GM08714 (cell line): ENCODE measurements around the gene C1orf167.
A peak's percentile ranks its signal among the peaks of the same experiment; 100 is the strongest.

Experiments used
- H3K4me3 ChIP-seq: fragments of 200-500 bp; sonication (Bioruptor generic); 2 replicates; pipeline ENCODE4 v1.5.1; 2014; ENCODE audit warnings: mild to moderate bottlenecking, low read length, inconsistent platforms
- ZNF274 ChIP-seq: IDR thresholded peaks from 2 replicates; pipeline ENCODE4 v1.6.1; 2012; ENCODE audit warnings: mild to moderate bottlenecking, low read depth, low read length

Gene C1orf167

DNA sequence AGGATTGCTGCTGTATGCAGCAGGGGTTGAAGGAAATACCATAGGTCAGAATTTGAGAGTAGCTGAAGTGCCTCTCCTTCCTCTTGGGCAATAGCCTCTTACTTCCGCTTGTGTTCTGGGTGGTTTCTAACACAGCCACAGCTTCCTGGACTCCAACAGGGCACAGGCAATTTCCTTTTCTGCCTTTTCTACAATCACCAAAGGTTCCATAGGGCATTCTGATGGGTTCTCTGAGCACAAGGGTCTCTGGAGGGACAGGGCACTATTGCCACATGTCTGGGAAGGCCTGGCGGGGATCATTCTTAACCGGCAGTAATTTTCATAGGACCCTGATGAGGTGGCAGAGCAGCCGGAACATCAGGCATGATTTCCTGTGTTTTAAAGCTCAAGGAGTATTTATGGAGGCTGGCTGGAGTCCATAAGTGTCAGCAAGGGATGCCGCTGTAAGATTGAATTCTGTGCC is 31.5 kb upstream of the C1orf167 start:
- TF ChIP-seq ZNF274, result no peak
- H3K4me3 ChIP-seq, result peak overlapping the region; percentile 7; the same call in 1 of the 2 replicates

DNA sequence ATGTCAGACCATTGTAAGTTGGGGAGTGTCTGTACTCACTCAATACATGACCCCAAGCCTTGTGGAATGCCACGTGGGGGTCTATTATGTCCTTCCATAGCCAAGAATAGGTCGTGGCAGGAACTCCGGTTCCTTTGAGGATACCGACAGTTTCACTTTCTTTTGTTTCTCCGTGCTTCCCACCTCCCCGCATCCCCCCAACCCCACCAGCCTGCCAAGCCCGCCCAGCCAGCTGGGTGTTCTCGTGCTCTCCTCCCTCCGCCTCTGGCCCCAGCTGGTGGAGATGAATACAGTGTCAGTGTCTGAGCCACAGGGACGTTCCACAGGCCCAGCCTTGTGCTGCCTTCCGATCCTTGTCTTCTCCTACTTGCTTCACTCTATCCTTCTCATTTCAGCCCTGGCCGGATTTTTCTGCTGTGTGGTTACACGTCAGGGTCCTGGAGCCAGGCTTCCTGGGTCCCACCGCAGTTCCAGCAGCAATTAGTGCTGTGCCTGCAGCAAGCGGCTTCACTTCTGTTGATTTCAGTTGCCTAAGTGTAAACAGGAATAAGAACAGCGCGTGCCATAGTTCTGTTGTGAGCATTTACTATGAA is 30.2 kb upstream of the C1orf167 start:
- no peak for TF ChIP-seq ZNF274
- no peak overlapping the region for H3K4me3 ChIP-seq

DNA sequence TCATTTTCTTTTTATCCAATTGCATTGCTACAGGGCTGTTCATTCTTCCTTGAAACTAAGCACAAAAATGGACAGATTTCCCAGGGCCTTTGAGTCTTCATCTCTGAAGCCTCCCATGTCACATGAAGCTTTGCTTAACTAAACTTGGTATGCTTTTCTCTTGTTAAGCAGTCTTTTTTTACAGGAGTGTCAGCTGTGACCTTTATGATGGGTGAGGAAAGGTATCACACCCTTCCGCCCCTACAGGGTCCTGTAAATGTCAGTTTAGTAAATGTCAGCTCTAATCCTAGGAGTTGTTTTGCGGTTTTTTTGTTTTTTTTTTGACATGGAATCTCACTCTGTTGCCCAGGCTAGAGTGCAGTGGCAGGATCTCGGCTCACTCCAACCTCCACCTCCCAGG is 28.7 kb upstream of the C1orf167 start:
- H3K4me3 ChIP-seq, result no peak overlapping the region
- no peak for TF ChIP-seq ZNF274

DNA sequence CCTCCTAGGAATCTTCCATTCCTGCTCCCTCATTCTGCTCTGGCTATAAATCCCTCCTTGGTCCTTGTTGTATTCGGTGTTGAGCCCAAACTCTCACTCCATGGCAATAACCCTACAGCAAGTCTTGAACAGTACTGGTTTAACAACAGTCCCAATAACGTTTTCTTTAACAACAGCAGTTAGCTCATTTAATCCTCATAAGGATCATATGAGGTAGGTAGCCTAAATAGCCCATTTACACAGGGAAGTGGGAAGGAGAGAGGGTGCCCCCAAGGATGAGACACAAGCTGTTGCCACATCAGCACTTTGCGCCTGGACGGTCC is 26.5 kb upstream of the C1orf167 start:
- no peak for TF ChIP-seq ZNF274
- H3K4me3 ChIP-seq, result no peak overlapping the region; the same call in 1 of the 2 replicates

DNA sequence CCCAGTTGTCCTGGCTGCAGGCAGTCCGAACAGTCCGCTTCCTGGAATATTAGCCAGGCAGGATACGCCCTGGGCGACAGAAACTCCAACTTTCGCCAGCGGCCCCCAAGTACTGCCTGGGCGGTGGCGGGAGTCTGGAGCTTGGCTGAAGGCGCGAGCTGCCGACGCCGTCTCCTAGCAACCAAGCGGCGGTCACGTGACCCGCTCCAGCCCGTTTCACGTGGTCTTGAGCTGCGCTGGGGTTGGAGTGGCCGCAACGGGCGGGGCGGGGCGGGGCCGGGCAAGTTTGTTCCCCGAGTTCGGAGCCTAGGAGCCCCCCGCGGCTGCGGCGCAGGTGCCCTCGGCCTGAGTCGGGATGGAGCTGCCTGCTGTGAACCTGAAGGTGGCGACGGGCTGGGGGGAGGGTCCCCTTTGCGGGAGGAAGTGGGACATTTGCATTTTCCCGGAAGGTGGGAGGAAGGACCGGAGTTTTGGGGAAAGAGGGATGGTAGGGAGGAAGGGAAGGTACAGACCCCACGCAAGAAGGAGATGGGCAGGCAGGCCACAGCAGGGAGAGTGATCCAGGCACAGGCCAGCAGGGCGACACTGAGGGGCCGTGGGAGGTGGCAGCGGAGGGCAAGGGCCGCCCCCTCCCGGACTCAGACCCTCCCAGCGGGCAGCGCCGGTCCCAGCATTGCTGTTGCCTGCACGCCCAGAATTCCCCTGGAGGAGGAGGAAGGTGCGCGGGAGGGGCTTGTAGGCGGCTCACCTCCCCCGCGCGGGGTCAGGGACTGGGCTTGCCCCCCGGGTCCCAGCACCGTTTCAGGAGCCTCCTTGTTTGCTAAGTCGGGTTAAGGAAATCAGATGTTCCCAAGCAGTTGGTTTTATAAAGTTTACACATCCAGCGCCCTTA is 25.9 kb upstream of the C1orf167 start, which contains the start of gene AGTRAP:
Gene AGTRAP, plus strand, starts transcription at position 283 of the 892 bp plus-strand sequence. Its CDS starts 73 bp downstream, at position 356.
- no peak for TF ChIP-seq ZNF274
- H3K4me3 ChIP-seq, result peak within 1 kb of the TSS; percentile 70

DNA sequence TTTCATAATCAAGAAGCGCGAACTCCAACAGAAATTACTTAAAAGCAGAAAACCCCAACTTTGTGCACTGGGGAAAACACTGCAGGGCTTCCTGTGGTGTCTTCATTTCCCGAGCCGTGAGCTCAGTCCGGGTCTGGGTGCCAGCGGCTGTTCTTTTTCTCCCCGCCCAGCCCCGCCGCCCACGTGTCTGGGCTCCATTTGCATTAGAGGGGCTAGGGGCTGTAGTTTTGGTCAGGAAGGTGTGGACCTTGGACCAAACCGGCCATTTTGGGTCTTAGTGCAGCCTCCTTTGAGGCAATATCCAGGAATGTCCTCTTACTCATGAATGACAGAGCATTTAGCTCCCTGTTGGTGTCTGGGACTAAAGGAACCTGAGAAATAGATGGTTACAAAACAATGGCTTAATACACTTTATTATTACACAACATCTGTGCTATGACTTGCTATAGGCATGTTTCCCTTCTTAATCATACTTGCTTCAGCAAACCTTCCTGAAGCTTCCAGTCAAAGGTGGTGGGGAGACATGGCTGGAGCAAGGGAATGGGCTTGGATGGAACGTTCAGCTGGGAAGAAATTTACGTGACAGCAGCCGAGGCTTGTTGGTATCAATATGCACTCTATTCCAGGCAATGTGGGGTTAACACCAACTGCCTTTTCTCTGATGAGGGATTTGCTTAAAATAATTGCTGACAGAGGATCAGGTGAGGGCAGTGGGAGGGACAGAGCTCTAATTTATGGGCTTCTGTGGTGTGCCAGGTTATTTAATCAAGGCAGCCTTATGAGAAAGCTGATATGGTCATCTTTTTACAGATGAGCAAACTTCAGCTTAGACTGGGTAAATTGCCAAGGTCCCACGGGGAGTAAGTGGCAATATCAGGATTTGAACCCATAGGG is 25.0 kb upstream of the C1orf167 start:
- TF ChIP-seq ZNF274, result no peak
- peak overlapping the region; percentile 70 for H3K4me3 ChIP-seq

DNA sequence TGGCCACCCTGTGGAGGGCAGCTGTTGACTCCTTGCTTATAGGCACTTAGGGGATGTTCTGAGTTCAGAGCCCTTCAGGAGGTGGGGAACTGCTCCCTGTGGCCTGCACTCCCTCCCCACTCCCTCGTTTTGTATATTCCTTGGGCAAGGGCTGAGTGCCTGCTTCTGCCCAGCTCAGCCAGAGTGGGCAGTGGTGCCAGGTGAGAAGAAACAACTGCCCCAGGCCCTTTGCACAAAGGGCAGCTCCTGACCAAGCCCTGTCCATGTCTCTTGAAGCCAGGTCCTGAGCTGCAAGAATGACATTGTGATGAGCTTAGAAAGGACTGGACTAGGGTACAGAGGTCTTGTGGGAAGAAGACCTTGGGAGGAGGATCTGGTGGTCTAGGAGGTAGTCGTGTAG is 23.9 kb upstream of the C1orf167 start:
- TF ChIP-seq ZNF274, result no peak
- no peak overlapping the region for H3K4me3 ChIP-seq

DNA sequence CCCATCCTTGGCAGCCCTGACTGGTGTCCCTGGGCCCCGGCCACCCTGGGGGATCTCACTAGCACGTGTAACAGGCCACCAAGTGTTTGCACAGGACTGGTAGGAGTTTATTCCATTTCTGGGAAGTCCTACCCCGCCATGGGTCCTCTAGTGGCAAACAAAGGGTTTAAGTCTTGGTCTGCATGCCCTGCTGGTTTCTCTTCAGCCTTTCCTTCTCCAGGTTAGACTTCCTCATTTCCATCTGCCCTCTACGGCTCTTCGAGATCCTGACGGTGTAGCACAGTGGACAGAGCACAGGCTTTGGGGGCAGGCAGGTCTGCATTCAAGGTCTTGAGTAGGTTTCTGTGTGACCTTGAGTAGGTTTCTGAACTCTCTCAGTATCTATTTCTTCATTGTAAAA is 23.2 kb upstream of the C1orf167 start:
- H3K4me3 ChIP-seq, result no peak overlapping the region
- TF ChIP-seq ZNF274, result no peak

DNA sequence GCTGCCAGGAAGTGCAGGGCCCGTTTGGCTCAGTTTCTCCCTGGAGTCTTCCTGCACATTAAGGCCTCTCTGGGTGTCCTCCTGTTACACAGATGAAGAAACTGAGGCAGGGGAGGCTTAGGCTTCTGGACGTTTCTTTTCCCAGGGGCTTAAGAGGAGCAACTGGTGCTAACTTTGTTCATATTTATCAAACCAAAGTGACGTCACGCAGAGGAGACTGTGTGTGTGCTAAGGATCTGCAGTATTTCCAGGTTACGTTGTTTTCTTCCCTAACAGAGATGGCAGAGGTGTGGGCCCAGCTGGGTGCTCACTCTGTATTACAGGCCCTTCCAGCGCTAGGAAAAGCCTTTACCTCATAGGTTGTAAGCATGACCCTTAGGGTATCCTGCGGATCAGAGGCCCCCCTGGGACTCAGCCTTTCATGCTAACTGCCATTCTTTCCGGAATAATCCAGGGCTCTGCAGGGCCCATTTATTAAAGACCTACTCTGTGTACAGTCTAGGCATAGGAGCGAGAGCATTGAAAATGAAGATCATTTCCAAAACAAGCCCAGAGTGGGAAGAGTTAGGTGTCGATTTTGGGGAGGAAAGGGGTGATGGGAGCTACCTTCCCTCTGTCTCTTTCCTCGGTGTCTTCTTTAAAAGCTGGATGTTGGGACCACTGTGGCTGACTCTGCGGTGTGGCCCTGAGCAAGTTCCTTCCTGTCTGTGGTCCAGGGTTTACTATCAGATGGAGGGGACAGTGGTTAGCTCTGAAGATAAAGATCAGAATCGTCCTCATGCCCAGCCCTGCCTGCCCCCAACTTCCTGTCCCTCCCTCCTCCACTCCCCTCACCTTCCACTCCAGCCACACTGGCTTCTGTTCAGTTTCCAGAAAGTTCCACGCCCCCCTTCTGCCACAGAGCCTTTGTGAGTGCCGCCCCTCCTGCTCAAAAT is 21.5 kb upstream of the C1orf167 start:
- no peak for TF ChIP-seq ZNF274
- no peak overlapping the region; the same call in 1 of the 2 replicates for H3K4me3 ChIP-seq

DNA sequence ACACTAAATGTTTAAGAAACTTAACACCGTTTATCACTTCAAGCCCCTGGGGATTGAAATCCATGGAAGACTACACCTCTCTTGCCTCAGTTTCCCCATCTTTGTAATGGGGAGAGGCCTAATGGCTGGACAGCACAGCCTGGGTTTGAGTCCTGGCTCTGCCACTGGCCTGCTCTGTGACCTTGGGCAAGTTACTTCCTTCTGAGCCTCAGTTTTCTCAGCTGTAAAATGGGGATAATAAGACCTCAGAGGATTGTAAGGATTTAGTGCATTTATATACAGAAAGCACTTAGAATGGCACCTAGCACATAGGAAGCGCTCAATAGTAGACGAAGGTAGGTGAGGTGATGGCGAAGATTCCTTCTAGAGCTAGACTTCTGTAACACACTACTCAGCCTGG is 20.5 kb upstream of the C1orf167 start:
- TF ChIP-seq ZNF274, result no peak
- H3K4me3 ChIP-seq, result no peak overlapping the region; the same call in 1 of the 2 replicates

DNA sequence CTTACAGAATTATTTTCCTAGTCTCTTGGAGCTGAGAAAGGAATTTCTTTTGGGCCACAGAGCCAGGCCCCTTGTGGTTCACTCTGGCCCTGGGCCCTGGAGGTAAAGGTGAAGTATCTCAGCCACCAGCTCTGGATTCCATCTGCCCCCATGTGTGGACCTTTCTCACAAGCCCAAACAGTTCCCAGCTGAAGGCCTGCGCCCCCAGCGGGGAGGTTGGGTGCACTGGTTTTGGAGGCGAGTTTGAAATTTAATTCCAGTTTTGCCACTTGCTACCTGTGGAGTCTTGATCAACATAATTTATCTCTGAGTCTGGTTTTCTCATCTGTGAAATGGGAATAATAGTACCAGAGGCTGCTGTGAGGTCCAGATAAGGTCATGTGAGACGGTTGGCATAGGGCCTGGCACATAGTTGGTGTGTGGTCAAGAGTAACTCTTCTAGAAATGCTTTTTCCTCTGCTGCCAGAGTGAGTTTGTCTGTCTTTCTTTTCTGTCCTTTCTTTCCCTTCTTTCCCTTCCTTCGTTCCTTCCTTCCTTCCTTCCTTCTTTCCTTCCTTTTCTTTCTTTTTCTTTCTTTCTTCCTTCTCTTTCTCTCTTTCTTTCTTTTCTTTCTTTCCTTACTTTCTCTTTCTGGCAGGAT is 20.0 kb upstream of the C1orf167 start:
- TF ChIP-seq ZNF274, result no peak
- H3K4me3 ChIP-seq, result no peak overlapping the region

DNA sequence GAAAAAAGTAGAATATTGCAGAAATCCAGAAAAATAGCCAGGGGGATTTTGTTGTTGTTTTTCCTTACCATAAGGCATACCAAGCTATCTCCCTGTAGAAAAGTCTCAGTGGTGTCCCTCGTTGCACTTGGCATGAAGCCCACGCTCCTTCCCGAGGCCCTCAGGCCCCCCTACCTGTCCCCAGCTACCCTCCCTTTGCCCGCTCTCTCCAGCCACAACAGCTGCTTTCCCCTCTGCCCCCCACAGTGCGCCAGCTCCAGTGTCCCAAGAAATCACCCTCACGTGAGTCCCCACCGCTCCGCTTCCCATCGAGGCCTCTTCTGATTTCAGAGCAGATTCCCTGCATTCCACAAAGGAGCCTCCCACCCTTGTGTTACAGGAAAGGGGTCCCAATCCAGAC is 17.7 kb upstream of the C1orf167 start:
- TF ChIP-seq ZNF274, result no peak
- no peak overlapping the region for H3K4me3 ChIP-seq

DNA sequence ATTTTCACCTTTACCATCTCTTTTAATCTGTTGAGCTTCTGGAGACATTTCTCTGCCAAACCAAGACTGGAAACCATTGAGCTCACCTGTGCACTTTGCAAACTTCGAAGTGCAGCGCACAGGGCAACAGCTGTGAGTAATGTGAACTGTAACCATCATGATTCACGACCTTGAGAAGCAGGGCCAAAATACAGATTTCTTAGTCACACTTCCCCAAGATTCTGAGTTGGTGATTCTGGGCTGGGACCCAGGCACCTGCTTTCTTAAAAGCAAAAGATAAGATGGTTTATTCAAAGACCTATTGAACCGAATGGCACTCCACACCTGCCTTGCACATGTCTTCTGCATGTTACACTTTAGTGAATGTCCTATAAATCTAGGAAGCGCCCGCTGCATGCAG is 15.9 kb upstream of the C1orf167 start:
- no peak for TF ChIP-seq ZNF274
- H3K4me3 ChIP-seq, result no peak overlapping the region
